Measurements from ENCODE around the gene FAM180A.
"Not testable (repeated sequence)": the region's sequence is repeated elsewhere in the genome, so short reads cannot be mapped to it uniquely, and the experiment has no call there.

The FAM180A gene

GRCh38 chr7:135782377-135782776, 33.8 kb upstream of the FAM180A start:
- no peak for DNase-seq (ENCODE audit: low read depth, low spot score)
- no peaks in the 10 kb centered on the region for H3K27me3 ChIP-seq (ENCODE audit: insufficient read depth, insufficient read length)
- H3K4me3 ChIP-seq (ENCODE audit: insufficient read length, low read depth), result no peak overlapping the region
- H3K9ac ChIP-seq (ENCODE audit: insufficient read length, low read depth), result no peak overlapping the region
- H3K9me3 ChIP-seq (ENCODE audit: insufficient read depth, low read length), result peaks cover 8% of the 10 kb centered on the region; the same call in 1 of the 2 replicates
- H3K4me1 ChIP-seq (ENCODE audit: insufficient read depth, insufficient read length), result no peaks in the 10 kb centered on the region
- no peaks in the 10 kb centered on the region for H3K36me3 ChIP-seq (ENCODE audit: insufficient read depth, insufficient read length, low read length)
- TF ChIP-seq SUZ12 (IDR thresholded peaks at IDR 0.05; ENCODE audit: extremely low read depth, insufficient read depth, insufficient read length), result no peak
- no peak for TF ChIP-seq ZNF274 (IDR thresholded peaks at IDR 0.05; ENCODE audit: low read depth, low read length)
- no peak for TF ChIP-seq YY1 (IDR thresholded peaks at IDR 0.05; ENCODE audit: insufficient read depth, insufficient read length)

DNA sequence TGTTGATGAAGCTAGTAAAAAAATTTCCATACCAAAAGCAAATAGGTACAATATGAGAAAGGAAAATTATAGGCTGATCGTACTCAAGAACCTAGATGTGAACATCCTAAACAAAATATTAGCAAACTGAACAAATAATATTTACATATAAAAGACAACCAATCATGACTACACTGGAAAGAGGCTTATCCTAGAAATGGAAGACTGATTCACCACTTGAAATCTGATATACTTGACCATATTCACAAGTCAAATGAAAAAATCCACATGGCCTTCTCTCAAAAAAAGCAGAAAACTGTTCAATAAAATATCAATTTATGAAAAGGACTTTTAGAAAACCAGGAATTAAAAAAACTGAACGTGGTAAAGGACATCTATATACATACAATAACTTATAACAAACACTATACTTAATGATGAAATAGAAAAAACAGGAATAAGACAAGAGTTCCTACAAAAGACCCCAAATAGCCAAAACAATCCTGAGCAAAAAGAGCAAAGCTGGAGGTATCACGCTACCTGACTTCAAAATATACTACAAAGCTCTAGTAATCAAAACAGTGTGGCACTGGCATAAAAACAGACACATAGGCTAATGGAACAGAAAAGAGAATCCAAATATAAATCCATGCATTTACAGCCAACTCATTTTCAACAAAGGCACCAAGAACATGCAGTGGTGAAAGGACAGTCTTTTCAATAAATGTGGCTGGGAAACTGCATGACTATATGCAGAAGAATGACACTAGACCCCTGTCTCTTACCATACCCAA, 29.2 kb upstream of the FAM180A start:
- TF ChIP-seq ZNF274 (IDR thresholded peaks at IDR 0.05; ENCODE audit: low read depth, low read length), result no peak
- no peak for TF ChIP-seq SUZ12 (IDR thresholded peaks at IDR 0.05; ENCODE audit: extremely low read depth, insufficient read depth, insufficient read length)
- TF ChIP-seq YY1 (IDR thresholded peaks at IDR 0.05; ENCODE audit: insufficient read depth, insufficient read length), result no peak
- Histone ChIP-seq H3K36me3 (ENCODE audit: insufficient read depth, insufficient read length, low read length) (no peaks in the 10 kb centered on the region), H3K4me1 (ENCODE audit: insufficient read depth, insufficient read length) (peaks cover 2% of the 10 kb centered on the region), H3K27me3 (ENCODE audit: insufficient read depth, insufficient read length) (no peaks in the 10 kb centered on the region), H3K9ac (ENCODE audit: insufficient read length, low read depth) (no peak overlapping the region), H3K9me3 (ENCODE audit: insufficient read depth, low read length) (peaks cover 8% of the 10 kb centered on the region; the same call in 1 of the 2 replicates), H3K4me3 (ENCODE audit: insufficient read length, low read depth) (no peak overlapping the region)
- DNase-seq (ENCODE audit: low read depth, low spot score), result no peak

- H3K36me3 ChIP-seq (ENCODE audit: insufficient read depth, insufficient read length, low read length), result not testable (repeated sequence)
Measured at GRCh38 chr7:135775915-135776314, 27.3 kb upstream of the FAM180A start.

GRCh38 chr7:135775230-135775629, 26.6 kb upstream of the FAM180A start:
- Histone ChIP-seq H3K4me1 (ENCODE audit: insufficient read depth, insufficient read length) (peaks cover 2% of the 10 kb centered on the region), H3K9ac (ENCODE audit: insufficient read length, low read depth) (no peak overlapping the region), H3K27me3 (ENCODE audit: insufficient read depth, insufficient read length) (no peaks in the 10 kb centered on the region), H3K4me3 (ENCODE audit: insufficient read length, low read depth) (no peak overlapping the region), H3K9me3 (ENCODE audit: insufficient read depth, low read length) (peaks cover 8% of the 10 kb centered on the region; the same call in 1 of the 2 replicates), H3K36me3 (ENCODE audit: insufficient read depth, insufficient read length, low read length) (no peaks in the 10 kb centered on the region)
- no peak for DNase-seq (ENCODE audit: low read depth, low spot score)
- TF ChIP-seq SUZ12 (IDR thresholded peaks at IDR 0.05; ENCODE audit: extremely low read depth, insufficient read depth, insufficient read length) (no peak), YY1 (IDR thresholded peaks at IDR 0.05; ENCODE audit: insufficient read depth, insufficient read length) (no peak), ZNF274 (IDR thresholded peaks at IDR 0.05; ENCODE audit: low read depth, low read length) (no peak)

More at GRCh38 chr7:135775915-135776314, 27.3 kb upstream of the FAM180A start:
- not testable (repeated sequence) for H3K9ac ChIP-seq (ENCODE audit: insufficient read length, low read depth); H3K27me3 ChIP-seq (ENCODE audit: insufficient read depth, insufficient read length); H3K4me3 ChIP-seq (ENCODE audit: insufficient read length, low read depth); H3K4me1 ChIP-seq (ENCODE audit: insufficient read depth, insufficient read length); DNase-seq (ENCODE audit: low read depth, low spot score); H3K9me3 ChIP-seq (ENCODE audit: insufficient read depth, low read length)

DNA sequence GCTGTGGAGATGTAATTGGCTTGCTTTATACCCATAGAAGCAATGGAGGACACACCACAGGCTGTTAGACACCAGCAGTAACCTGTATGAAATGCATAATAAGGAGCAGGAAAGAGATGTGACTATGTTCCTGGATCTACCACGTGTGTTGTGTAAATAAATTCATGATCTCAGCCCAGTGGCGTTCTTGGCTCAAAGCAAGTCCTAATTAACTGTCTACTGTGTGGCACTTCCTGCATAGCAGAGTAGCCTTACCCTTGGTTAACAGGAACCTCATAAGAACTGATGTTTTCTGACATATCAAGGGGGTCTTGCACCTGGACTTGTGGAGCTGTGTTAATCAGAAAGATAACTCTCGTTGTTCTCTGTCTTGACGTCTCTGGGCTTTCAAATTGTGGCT, 25.7 kb upstream of the FAM180A start:
- TF ChIP-seq YY1 (IDR thresholded peaks at IDR 0.05; ENCODE audit: insufficient read depth, insufficient read length), result no peak
- TF ChIP-seq SUZ12 (IDR thresholded peaks at IDR 0.05; ENCODE audit: extremely low read depth, insufficient read depth, insufficient read length), result no peak
- no peak for TF ChIP-seq ZNF274 (IDR thresholded peaks at IDR 0.05; ENCODE audit: low read depth, low read length)
- Histone ChIP-seq H3K9me3 (ENCODE audit: insufficient read depth, low read length) (peaks cover 8% of the 10 kb centered on the region; the same call in 1 of the 2 replicates), H3K4me3 (ENCODE audit: insufficient read length, low read depth) (no peak overlapping the region), H3K27me3 (ENCODE audit: insufficient read depth, insufficient read length) (no peaks in the 10 kb centered on the region), H3K4me1 (ENCODE audit: insufficient read depth, insufficient read length) (peaks cover 2% of the 10 kb centered on the region), H3K9ac (ENCODE audit: insufficient read length, low read depth) (no peak overlapping the region), H3K36me3 (ENCODE audit: insufficient read depth, insufficient read length, low read length) (no peaks in the 10 kb centered on the region)
- no peak for DNase-seq (ENCODE audit: low read depth, low spot score)

- H3K36me3 ChIP-seq (ENCODE audit: insufficient read depth, insufficient read length, low read length), result no peaks in the 10 kb centered on the region
- TF ChIP-seq ZNF274 (IDR thresholded peaks at IDR 0.05; ENCODE audit: low read depth, low read length) (no peak), SUZ12 (IDR thresholded peaks at IDR 0.05; ENCODE audit: extremely low read depth, insufficient read depth, insufficient read length) (no peak), YY1 (IDR thresholded peaks at IDR 0.05; ENCODE audit: insufficient read depth, insufficient read length) (no peak)
- no peak for DNase-seq (ENCODE audit: low read depth, low spot score)
- no peak overlapping the region for H3K9ac ChIP-seq (ENCODE audit: insufficient read length, low read depth)
- no peaks in the 10 kb centered on the region for H3K27me3 ChIP-seq (ENCODE audit: insufficient read depth, insufficient read length)
- peaks cover 2% of the 10 kb centered on the region for H3K4me1 ChIP-seq (ENCODE audit: insufficient read depth, insufficient read length)
- no peak overlapping the region for H3K4me3 ChIP-seq (ENCODE audit: insufficient read length, low read depth)
- peaks cover 8% of the 10 kb centered on the region; the same call in 1 of the 2 replicates for H3K9me3 ChIP-seq (ENCODE audit: insufficient read depth, low read length)
Measured at GRCh38 chr7:135773464-135773863, 24.9 kb upstream of the FAM180A start.

DNA sequence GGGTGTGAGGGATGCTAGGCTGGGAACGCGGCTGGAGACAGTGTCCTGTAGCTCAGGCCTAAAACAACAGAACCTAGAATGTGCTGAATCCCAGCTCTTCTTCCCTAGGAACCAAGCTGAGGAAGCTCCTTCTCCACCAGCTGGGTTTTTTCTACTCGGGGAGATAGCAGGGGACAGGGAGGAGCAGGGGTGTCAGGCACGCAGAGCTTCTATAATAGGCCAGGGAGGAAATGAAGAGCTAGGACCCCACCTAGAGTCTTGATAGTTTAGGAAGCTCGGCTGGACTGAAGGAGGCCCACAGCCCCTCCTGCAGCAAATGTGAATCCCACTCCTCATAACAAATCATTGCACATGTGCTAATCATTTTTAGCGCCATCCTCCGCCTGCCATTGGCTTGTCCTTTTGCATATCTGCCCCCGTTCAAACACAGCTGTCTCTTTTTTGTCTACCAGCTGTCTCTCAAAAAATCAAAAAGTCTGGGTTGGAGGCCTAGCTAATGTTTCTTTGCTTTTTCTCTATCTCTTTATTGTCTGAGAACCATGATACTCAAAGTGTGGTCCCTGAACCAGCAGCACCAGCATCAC, 24.1 kb upstream of the FAM180A start:
- H3K36me3 ChIP-seq (ENCODE audit: insufficient read depth, insufficient read length, low read length), result no peaks in the 10 kb centered on the region
- no peak overlapping the region for H3K4me3 ChIP-seq (ENCODE audit: insufficient read length, low read depth)
- DNase-seq (ENCODE audit: low read depth, low spot score), result no peak
- no peak overlapping the region for H3K9ac ChIP-seq (ENCODE audit: insufficient read length, low read depth)
- TF ChIP-seq ZNF274 (IDR thresholded peaks at IDR 0.05; ENCODE audit: low read depth, low read length), result no peak
- no peak for TF ChIP-seq SUZ12 (IDR thresholded peaks at IDR 0.05; ENCODE audit: extremely low read depth, insufficient read depth, insufficient read length)
- no peak for TF ChIP-seq YY1 (IDR thresholded peaks at IDR 0.05; ENCODE audit: insufficient read depth, insufficient read length)
- peaks cover 2% of the 10 kb centered on the region; the same call in 1 of the 2 replicates for H3K9me3 ChIP-seq (ENCODE audit: insufficient read depth, low read length)
- peaks cover 2% of the 10 kb centered on the region for H3K4me1 ChIP-seq (ENCODE audit: insufficient read depth, insufficient read length)
- H3K27me3 ChIP-seq (ENCODE audit: insufficient read depth, insufficient read length), result no peaks in the 10 kb centered on the region
